ENCODE results near the gene IMMP2L.
"Not testable (repeated sequence)": the region's sequence is repeated elsewhere in the genome, so short reads cannot be mapped to it uniquely, and the experiment has no call there.

IMMP2L gene

GRCh38 chr7:110962826-110963225, 599.5 kb downstream of the IMMP2L start:
- no peak for DNase-seq

GRCh38 chr7:110962374-110962773, 599.9 kb downstream of the IMMP2L start:
- DNase-seq: no peak

GRCh38 chr7:110960811-110961210, 601.5 kb downstream of the IMMP2L start:
- DNase-seq: no peak

- no peak for DNase-seq
Measured at GRCh38 chr7:110948280-110948679, 614.0 kb downstream of the IMMP2L start.

GRCh38 chr7:110947408-110947807, 614.9 kb downstream of the IMMP2L start:
- no peak for DNase-seq

GRCh38 chr7:110944966-110945644, 617.2 kb downstream of the IMMP2L start:
- no peak for DNase-seq

GRCh38 chr7:110944448-110944847, 617.8 kb downstream of the IMMP2L start:
- no peak for DNase-seq

GRCh38 chr7:110943701-110944345, 618.5 kb downstream of the IMMP2L start:
- no peak for DNase-seq

- DNase-seq: no peak
Measured at GRCh38 chr7:110941385-110941784, 620.9 kb downstream of the IMMP2L start.

GRCh38 chr7:110940756-110941155, 621.5 kb downstream of the IMMP2L start:
- DNase-seq: no peak

GRCh38 chr7:110938165-110938564, 624.1 kb downstream of the IMMP2L start:
- DNase-seq: no peak

GRCh38 chr7:110936665-110937064, 625.6 kb downstream of the IMMP2L start:
- DNase-seq: not testable (repeated sequence)

- no peak for DNase-seq
Measured at GRCh38 chr7:110929480-110930249, 632.6 kb downstream of the IMMP2L start.

- DNase-seq: no peak
Measured at GRCh38 chr7:110922906-110923305, 639.4 kb downstream of the IMMP2L start.

- no peak for DNase-seq
Measured at GRCh38 chr7:110921595-110922151, 640.6 kb downstream of the IMMP2L start.

GRCh38 chr7:110918949-110919548, 643.2 kb downstream of the IMMP2L start:
- no peak for DNase-seq

GRCh38 chr7:110914263-110914662, 648.0 kb downstream of the IMMP2L start:
- DNase-seq: no peak

- no peak for DNase-seq
Measured at GRCh38 chr7:110911632-110912031, 650.7 kb downstream of the IMMP2L start.

- DNase-seq: no peak
Measured at GRCh38 chr7:110909117-110909516, 653.2 kb downstream of the IMMP2L start.

GRCh38 chr7:110905773-110906566, 656.3 kb downstream of the IMMP2L start:
- no peak for DNase-seq

GRCh38 chr7:110898516-110898915, 663.8 kb downstream of the IMMP2L start:
- no peak for DNase-seq

- no peak for DNase-seq
Measured at GRCh38 chr7:110897538-110897937, 664.8 kb downstream of the IMMP2L start.

Data from effector CD8-positive, alpha-beta T cell (primary cell).